ENCODE results near the gene TANGO2. TPM values are rescaled to one million over a fixed set of nuclear protein-coding genes. Genes with fewer than 3 reads are reported as not detected.

TANGO2 gene
- total and polyA plus RNA-seq, 10 donors: 18.7 to 72.2 (median 55.1) TPM

- no peak overlapping the region for H3K4me3 ChIP-seq
- H3K4me1 ChIP-seq: peaks cover 18 to 69% (median 46%) of the 10 kb centered on the region in 6 donors
- H3K9me3 ChIP-seq: no peaks in the 10 kb centered on the region
- peaks cover 2 to 47% (median 41%) of the 10 kb centered on the region in 6 donors for H3K36me3 ChIP-seq
- H3K27me3 ChIP-seq (replicated peaks in 1 of 7): no peaks in the 10 kb centered on the region
- TF ChIP-seq POLR2AphosphoS5 (IDR thresholded peaks at IDR 0.05) (peak in 1 of 3 donors; percentile 30), CTCF (IDR thresholded peaks at IDR 0.05 in 8 of 11, conservative IDR thresholded peaks at IDR 0.05 in 3 of 11) (peak in 4 of 11 experiments; percentile 20 to 47 (median 28)), POLR2A (IDR thresholded peaks at IDR 0.05) (no peak)
- DNase-seq: peak; percentile 74
- H3K27ac ChIP-seq: peak overlapping the region in 2 of 8 donors; percentile 4 to 10
- WGBS, 5 donors: 70 to 80% (median 77%) methylated on average over 19 to 23 of the region's 23 CpGs
- intact Hi-C loops (cut with DNase I; ENCODE audit: low total_unique reads): no loop called here
These were observed 63.9 kb downstream of the TANGO2 start for GRCh38 chr22:20084547-20085413.

GRCh38 chr22:20085651-20086050, 64.7 kb downstream of the TANGO2 start:
- no peak overlapping the region for H3K4me3 ChIP-seq
- peaks cover 5 to 56% (median 49%) of the 10 kb centered on the region in 6 donors for H3K36me3 ChIP-seq
- peak; percentile 62 for DNase-seq
- H3K9me3 ChIP-seq: no peaks in the 10 kb centered on the region
- H3K27ac ChIP-seq: no peak overlapping the region
- WGBS, 5 donors: 95 to 98% (median 95%) methylated on average over 20 of the region's 20 CpGs
- intact Hi-C loops (cut with DNase I; ENCODE audit: low total_unique reads): no loop called here
- no peaks in the 10 kb centered on the region for H3K27me3 ChIP-seq (replicated peaks in 1 of 7)
- peaks cover 18 to 75% (median 49%) of the 10 kb centered on the region in 6 donors for H3K4me1 ChIP-seq
- TF ChIP-seq POLR2A (IDR thresholded peaks at IDR 0.05): no peak
- no peak for TF ChIP-seq CTCF (IDR thresholded peaks at IDR 0.05 in 8 of 11, conservative IDR thresholded peaks at IDR 0.05 in 3 of 11)
- no peak for TF ChIP-seq POLR2AphosphoS5 (IDR thresholded peaks at IDR 0.05)

- TF ChIP-seq POLR2AphosphoS5 (IDR thresholded peaks at IDR 0.05) (peak in 1 of 3 donors; percentile 44), CTCF (IDR thresholded peaks at IDR 0.05 in 8 of 11, conservative IDR thresholded peaks at IDR 0.05 in 3 of 11) (no peak)
- 92 to 95% (median 93%) methylated on average over 21 to 24 of the region's 24 CpGs for WGBS, 5 donors
- peak; percentile 33 for DNase-seq
- Histone ChIP-seq H3K9me3 (no peaks in the 10 kb centered on the region), H3K36me3 (peaks cover 5 to 61% (median 54%) of the 10 kb centered on the region in 6 donors), H3K27ac (no peak overlapping the region), H3K4me3 (no peak overlapping the region), H3K27me3 (replicated peaks in 1 of 7) (no peaks in the 10 kb centered on the region), H3K4me1 (peaks cover 14 to 75% (median 49%) of the 10 kb centered on the region in 6 donors)
- intact Hi-C loops (cut with DNase I; ENCODE audit: low total_unique reads): no loop called here
These were observed 65.2 kb downstream of the TANGO2 start for GRCh38 chr22:20086101-20086599.

- Histone ChIP-seq H3K4me1 (peaks cover 8 to 75% (median 49%) of the 10 kb centered on the region in 6 donors), H3K27me3 (replicated peaks in 1 of 7) (no peaks in the 10 kb centered on the region), H3K4me3 (no peak overlapping the region), H3K9me3 (no peaks in the 10 kb centered on the region), H3K36me3 (peaks cover 5 to 67% (median 60%) of the 10 kb centered on the region in 6 donors), H3K27ac (peak overlapping the region in 1 of 8 donors; percentile 56)
- intact Hi-C loops (cut with DNase I; ENCODE audit: low total_unique reads): no loop called here
- TF ChIP-seq POLR2A (IDR thresholded peaks at IDR 0.05) (no peak), CTCF (IDR thresholded peaks at IDR 0.05 in 8 of 11, conservative IDR thresholded peaks at IDR 0.05 in 3 of 11) (no peak), POLR2AphosphoS5 (IDR thresholded peaks at IDR 0.05) (no peak)
- WGBS, 5 donors: 91 to 98% (median 96%) methylated on average over 5 of the region's 5 CpGs
- no peak for DNase-seq
These were observed 65.9 kb downstream of the TANGO2 start for GRCh38 chr22:20086763-20087162.
